IMR-90 (cell line): ENCODE results near the gene UNC5B. TPM values are rescaled to one million over a fixed set of nuclear protein-coding genes. Genes with fewer than 3 reads are reported as not detected.

Experiments
- ATAC-seq: fragments of 200-7000 bp; cut with Tn5 transposase; 2 replicates; pipeline ENCODE4 v1.9.1; 2020; ENCODE audit warnings: low read depth, mild to moderate bottlenecking, moderate library complexity
- Bru-seq: library from RNA; stranded (reverse); fragments of 400-500 nt; gene quantifications from one replicate; lab custom pipeline; 2021; lab: Mats Ljungman, UMichigan
- BruChase-seq, 2 experiments: library from RNA; stranded (reverse); fragments of 400-500 nt; gene quantifications; one replicate each; lab custom pipeline; 2021; lab: Mats Ljungman, UMichigan
- BruUV-seq: library from RNA; stranded (reverse); fragments of 400-500 nt; replicated peaks from 2 replicates; lab custom pipeline; 2021; lab: Mats Ljungman, UMichigan
- CTCF ChIA-PET: fragments of 300-600 bp; formaldehyde crosslinking; extraction: SDS; loops from one replicate; lab custom pipeline; 2021; ENCODE audit warnings: antibody characterized with exemption; lab: Yijun Ruan, JAX
- POLR2A ChIA-PET: fragments of 300-600 bp; sonication (Branson Sonifier 250); formaldehyde crosslinking; loops from one replicate; lab custom pipeline; 2022; ENCODE audit warnings: antibody characterized with exemption; ENCODE audit not compliant: unreplicated experiment; lab: Charles Lee
- DNase-seq: peaks from one replicate; pipeline ENCODE4 v3.0.0; 2013
- H2AFZ ChIP-seq: replicated peaks from 2 replicates; pipeline ENCODE3; 2013; ENCODE audit warnings: low read length, mild to moderate bottlenecking; ENCODE audit not compliant: poor library complexity
- H2AK5ac ChIP-seq: 2 replicates; pipeline ENCODE4 v1.6.1; 2013; ENCODE audit warnings: low read depth, low read length, inconsistent platforms
- H2AK9ac ChIP-seq: replicated peaks from 2 replicates; pipeline ENCODE3; 2013; ENCODE audit warnings: mild to moderate bottlenecking, low read depth, low read length, moderate library complexity; ENCODE audit not compliant: poor library complexity
- H2BK120ac ChIP-seq: 2 replicates; pipeline ENCODE4 v1.6.1; 2013; ENCODE audit warnings: low read depth, low read length, inconsistent platforms
- H2BK15ac ChIP-seq: 3 replicates; pipeline ENCODE4 v1.6.1; 2013; ENCODE audit warnings: low read depth, low read length, inconsistent platforms
- H2BK20ac ChIP-seq: 2 replicates; pipeline ENCODE4 v1.6.1; 2013; ENCODE audit warnings: low read depth, mild to moderate bottlenecking, inconsistent platforms, low read length, moderate library complexity
- H2BK5ac ChIP-seq: 2 replicates; pipeline ENCODE4 v1.6.1; 2013; ENCODE audit warnings: mild to moderate bottlenecking, low read depth, low read length, inconsistent platforms; ENCODE audit not compliant: poor library complexity, severe bottlenecking
- H3K14ac ChIP-seq: replicated peaks from 2 replicates; pipeline ENCODE4 v1.6.1; 2013; ENCODE audit warnings: low read depth, low read length, inconsistent platforms
- H3K18ac ChIP-seq: 2 replicates; pipeline ENCODE4 v1.6.1; 2013; ENCODE audit warnings: low read depth, low read length, control low read depth
- H3K23ac ChIP-seq: 2 replicates; pipeline ENCODE4 v1.6.1; 2013; ENCODE audit warnings: low read depth, low read length, inconsistent platforms
- H3K27ac ChIP-seq: 2 replicates; pipeline ENCODE4 v1.5.1; 2013; ENCODE audit warnings: mild to moderate bottlenecking, control low read depth, low read length; ENCODE audit not compliant: insufficient read depth
- H3K27me3 ChIP-seq: 2 replicates; pipeline ENCODE4 v1.6.1; 2013; ENCODE audit warnings: low read length; ENCODE audit not compliant: control insufficient read depth, insufficient read depth
- H3K36me3 ChIP-seq: 2 replicates; pipeline ENCODE4 v1.6.1; 2013; ENCODE audit warnings: low read length, mixed read lengths; ENCODE audit not compliant: control insufficient read depth, insufficient read depth
- H3K4ac ChIP-seq: 2 replicates; pipeline ENCODE4 v1.6.1; 2013; ENCODE audit warnings: low read depth, low read length, inconsistent platforms
- H3K4me1 ChIP-seq: 2 replicates; pipeline ENCODE4 v1.6.1; 2013; ENCODE audit warnings: low read length, mixed read lengths; ENCODE audit not compliant: control insufficient read depth, insufficient read depth
- H3K4me2 ChIP-seq: 2 replicates; pipeline ENCODE4 v1.6.1; 2013; ENCODE audit warnings: low read depth, mild to moderate bottlenecking, control low read depth, low read length, moderate library complexity
- H3K4me3 ChIP-seq: 2 replicates; pipeline ENCODE4 v1.5.1; 2013; ENCODE audit warnings: low read depth, mild to moderate bottlenecking, control low read depth, low read length, moderate library complexity; ENCODE audit not compliant: insufficient read depth
- H3K56ac ChIP-seq: 2 replicates; pipeline ENCODE4 v1.6.1; 2013; ENCODE audit warnings: low read length, inconsistent platforms; ENCODE audit not compliant: insufficient read depth; ENCODE audit errors: extremely low read depth
- H3K79me1 ChIP-seq, 2 experiments: 2 replicates each; pipeline ENCODE4 v1.6.1; 2013; ENCODE audit warnings: low read length in 2 of 2, inconsistent platforms in 1 of 2, low read depth in 1 of 2
- H3K9ac ChIP-seq: 2 replicates; pipeline ENCODE4 v1.6.1; 2013; ENCODE audit warnings: low read depth, low read length, control low read depth
- H3K9me1 ChIP-seq: 2 replicates; pipeline ENCODE4 v1.6.1; 2013; ENCODE audit warnings: low read length, inconsistent platforms; ENCODE audit not compliant: insufficient read depth
- H3K9me3 ChIP-seq: 2 replicates; pipeline ENCODE4 v1.6.1; 2013; ENCODE audit warnings: low read length; ENCODE audit not compliant: control insufficient read depth, insufficient read depth
- H4K20me1 ChIP-seq: 2 replicates; pipeline ENCODE4 v1.6.1; 2013; ENCODE audit warnings: low read length, inconsistent platforms; ENCODE audit not compliant: insufficient read depth
- H4K5ac ChIP-seq: 2 replicates; pipeline ENCODE4 v1.6.1; 2013; ENCODE audit warnings: mild to moderate bottlenecking, low read depth, low read length, control low read depth
- H4K8ac ChIP-seq, 2 experiments: 2 replicates each; pipeline ENCODE4 v1.6.1; 2013; ENCODE audit warnings: low read depth in 2 of 2, low read length in 2 of 2, control low read depth in 1 of 2, inconsistent platforms in 1 of 2
- H4K91ac ChIP-seq: 2 replicates; pipeline ENCODE4 v1.6.1; 2013; ENCODE audit warnings: low read depth, low read length, inconsistent platforms; ENCODE audit not compliant: insufficient read depth
- BHLHE40 ChIP-seq: fragments of 150-350 bp; IDR thresholded peaks from 2 replicates; pipeline ENCODE4 v1.6.1; 2016; ENCODE audit warnings: mild to moderate bottlenecking, low read depth, low read length
- CEBPB ChIP-seq: IDR thresholded peaks from 2 replicates; pipeline ENCODE4 v1.6.1; 2012; ENCODE audit warnings: low read depth, low read length, improper control_type of control experiment
- CHD1 ChIP-seq: IDR thresholded peaks from 2 replicates; pipeline ENCODE4 v1.6.1; 2012; ENCODE audit warnings: low read depth, low read length, improper control_type of control experiment
- CTCF ChIP-seq: conservative IDR thresholded peaks from 2 replicates; pipeline ENCODE4 v1.5.1; 2012; ENCODE audit warnings: mild to moderate bottlenecking, low read depth, low read length, improper control_type of control experiment
- MAFK ChIP-seq: IDR thresholded peaks from 2 replicates; pipeline ENCODE4 v1.6.1; 2012; ENCODE audit warnings: low read depth, low read length, improper control_type of control experiment
- MAZ ChIP-seq: IDR thresholded peaks from 2 replicates; pipeline ENCODE4 v1.6.1; 2012; ENCODE audit warnings: low read depth, mild to moderate bottlenecking, low read length, improper control_type of control experiment, moderate library complexity, borderline replicate concordance
- POLR2A ChIP-seq: IDR thresholded peaks from 2 replicates; pipeline ENCODE4 v1.6.1; 2012; ENCODE audit warnings: mild to moderate bottlenecking, low read depth, low read length
- RAD21 ChIP-seq: IDR thresholded peaks from 2 replicates; pipeline ENCODE4 v1.6.1; 2012; ENCODE audit warnings: low read length, improper control_type of control experiment
- SMC3 ChIP-seq: fragments of 150-350 bp; IDR thresholded peaks from 2 replicates; pipeline ENCODE4 v1.6.1; 2016; ENCODE audit warnings: low read depth, mild to moderate bottlenecking, antibody characterized with exemption, low read length, moderate library complexity
- WGBS, 2 experiments: methylation state at CpG; one replicate each; pipeline versions ENCODE4 v1.1.5 to v1.1.7; 2013; ENCODE audit warnings: missing lambda C conversion rate in 2 of 2; ENCODE audit not compliant: insufficient read length in 1 of 2; ENCODE audit errors: extremely low coverage in 2 of 2; 5-methylcytosine and 5-hydroxymethylcytosine counted together
- dilution Hi-C: fragments of 300-500 bp; cut with HindIII; formaldehyde crosslinking; loops from one replicate; pipeline ENCODE4 v1.14.3; 2018; ENCODE audit warnings: low sequenced_read_pairs; ENCODE audit not compliant: unreplicated experiment
- in situ Hi-C: fragments of 300-500 bp; cut with MboI; formaldehyde crosslinking; loops from 3 replicates; pipeline ENCODE4 v1.14.3; 2019; ENCODE audit warnings: low sequenced_read_pairs, inconsistent platforms, mixed read lengths
- intact Hi-C: fragments of 100-400 bp; cut with micrococcal nuclease; formaldehyde crosslinking; loops from 2 replicates; pipeline ENCODE4 v1.10.0; 2022
- long read RNA-seq: library from polyadenylated mRNA; unstranded; transcript quantifications from one replicate; pipeline ENCODE4 v2.0.0, GENCODE V29; 2021; ENCODE audit not compliant: unreplicated experiment
- polyA plus RNA-seq, 3 experiments: library from polyadenylated mRNA; depleted of rRNA; stranded (reverse); fragments of >200 nt; gene quantifications; 2 replicates each; pipeline ENCODE4 v1.2.3, GENCODE V29; 2012; ENCODE audit warnings: low replicate concordance in 1 of 3
- total RNA-seq: library from RNA; depleted of rRNA; stranded (reverse); fragments of >200 nt; gene quantifications from 2 replicates; pipeline ENCODE4 v1.2.3, GENCODE V29; 2012; rRNA removed

The UNC5B gene
- total RNA-seq (1.4 and 1.6 TPM in 2 replicates), polyA plus RNA-seq (2012; rRNA removed) (4.2 and 4.4 TPM in 2 replicates), Bru-seq, nascent RNA (percentile 64 among the genes with signal in this experiment), BruChase-seq, experiment 1, labeled RNA remaining after a 6-hour chase (percentile 55 among the genes with signal in this experiment), BruChase-seq, experiment 2, labeled RNA remaining after a 2-hour chase (percentile 52 among the genes with signal in this experiment)
- polyA plus RNA-seq (2012; cell fraction: cytosol; rRNA removed): 3.2 and 6.3 TPM in 2 replicates
- polyA plus RNA-seq (2012; cell fraction: nucleus; rRNA removed; ENCODE audit: low replicate concordance): 6.9 and 11.9 TPM in 2 replicates
- long read RNA-seq, full-length matches to known transcripts: 2 of 22 reads
- long read RNA-seq, partial matches to known transcripts: 19 of 22 reads
- long read RNA-seq, other reads (novel, unspliced or antisense): 1 of 22 reads

DNA sequence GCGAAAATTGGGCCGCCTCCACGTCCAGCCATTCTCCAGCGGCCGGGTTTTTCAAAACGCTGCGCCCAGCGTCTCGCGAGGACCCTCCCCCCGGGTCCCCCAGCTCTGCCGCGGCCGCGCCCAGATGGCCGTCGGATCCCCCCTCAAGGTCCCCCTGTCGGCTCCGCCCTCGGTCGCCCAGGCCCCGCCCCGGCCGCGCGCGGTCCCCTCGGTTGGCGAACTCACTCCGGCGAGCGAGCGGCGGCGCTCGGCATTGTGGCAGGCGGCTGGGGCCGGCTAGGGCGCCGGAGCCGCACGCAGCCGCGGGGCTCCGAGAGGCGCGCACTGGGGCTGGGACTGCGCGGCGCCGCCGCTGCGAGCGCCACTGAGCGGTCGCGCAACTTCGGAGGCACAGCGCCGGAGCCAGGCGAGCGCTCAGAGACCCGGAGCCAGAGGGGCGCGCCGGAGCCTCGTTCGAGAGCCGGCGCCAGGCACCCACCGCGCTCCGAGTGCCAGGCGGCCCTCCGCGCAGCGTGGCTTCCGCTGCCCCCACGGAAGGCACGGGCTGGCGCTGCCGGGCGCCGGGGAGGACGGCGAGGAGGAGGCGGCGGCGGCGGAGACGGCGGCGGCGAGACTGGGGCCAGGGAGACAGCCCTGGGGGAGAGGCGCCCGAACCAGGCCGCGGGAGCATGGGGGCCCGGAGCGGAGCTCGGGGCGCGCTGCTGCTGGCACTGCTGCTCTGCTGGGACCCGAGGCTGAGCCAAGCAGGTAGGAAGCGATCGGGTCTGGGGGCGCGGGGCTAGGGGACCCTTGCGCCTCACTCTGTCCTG lies at the start of gene UNC5B:
Gene UNC5B, plus strand, starts transcription at position 253 of the 809 bp plus-strand sequence. Its CDS starts 416 bp downstream, at position 669.
- Histone ChIP-seq H3K27ac (peak within 1 kb of the TSS; percentile 11; the same call in 1 of the 2 replicates), H3K18ac (no peak within 1 kb of the TSS), H3K4me1 (peaks cover 9% of the 10 kb centered on the region), H3K4me2 (peak within 1 kb of the TSS; percentile 95), H3K4me3 (peak within 1 kb of the TSS; percentile 63), H4K20me1 (peaks cover 13% of the 10 kb centered on the region; the same call in 1 of the 2 replicates), H3K79me1 (peaks cover 18 to 28% of the 10 kb centered on the region in 2 experiments; a peak in 3 of 4 replicates), H3K9ac (peak within 1 kb of the TSS; percentile 43), H3K9me1 (0 out of 2 replicates have a peak, but pooled peaks cover 3% of the 10 kb centered on the region), H3K14ac (peak within 1 kb of the TSS; percentile 54), H2AK9ac (peak within 1 kb of the TSS; percentile 63), H2AFZ (peak within 1 kb of the TSS; percentile 80), H2BK120ac (peak within 1 kb of the TSS; percentile 36), H2BK20ac (peak within 1 kb of the TSS; percentile 22; the same call in 1 of the 2 replicates), H2BK15ac (no peak within 1 kb of the TSS), H2BK5ac (no peak within 1 kb of the TSS), H2AK5ac (no peak within 1 kb of the TSS), H3K23ac (peak within 1 kb of the TSS; percentile 82), H3K4ac (peak within 1 kb of the TSS; percentile 52; the same call in 1 of the 2 replicates), H3K36me3 (no peaks in the 10 kb centered on the region), H3K9me3 (no peaks in the 10 kb centered on the region), H3K27me3 (peaks cover 26% of the 10 kb centered on the region), H3K56ac (no peak within 1 kb of the TSS), H4K91ac (no peak within 1 kb of the TSS), H4K5ac (no peak within 1 kb of the TSS), H4K8ac (peak within 1 kb of the TSS in 1 of 2 experiments; percentile 66; a peak in 1 of 4 replicates)
- TF ChIP-seq MAFK (no peak), SMC3 (peak; percentile 26; the same call in 1 of the 2 replicates), CHD1 (0 out of 2 replicates have a peak, but pooled peaks have one; percentile 35), CTCF (peak; percentile 45), POLR2A (peak; percentile 88), BHLHE40 (no peak), CEBPB (no peak), MAZ (peak; percentile 70; the same call in 1 of the 2 replicates), RAD21 (peak; percentile 24)
- ATAC-seq (peak; percentile 94), DNase-seq (peak; percentile 85)
- intact Hi-C loops (loop anchor here (1.0 to 10.0 kb wide), 4 partner anchors 23 to 398 kb away; partner anchors contain the start of gene SGPL1), dilution Hi-C loops (no loop called here), in situ Hi-C loops (loop anchor here (5.0 kb wide), 1 partner anchor 55 kb away; no protein-coding TSS in a partner anchor)
- no TSS peak for BruUV-seq
- CTCF ChIA-PET: interaction anchor here (0.5 to 1.0 kb wide), 3 partner anchors 11 to 57 kb away, joined by 3 read pairs; no protein-coding TSS in a partner anchor
- WGBS, 2 experiments: 1% methylated on average over 56 of the region's 109 CpGs; no CpG with 5 or more reads in 1 of the 2 experiments
- POLR2A ChIA-PET: no interaction called here
